H1 (cell line): ENCODE measurements around the gene KNCN. TPM values are rescaled to one million over a fixed set of nuclear protein-coding genes. Genes with fewer than 3 reads are reported as not detected.

Source experiments
- ASH2L ChIP-seq: fragments of 200-600, 300-600 bp; sonication (generic); IDR thresholded peaks from one replicate; pipeline ENCODE4 v1.7.1; 2017; ENCODE audit warnings: low read length
- CEBPB ChIP-seq: IDR thresholded peaks from 2 replicates; pipeline ENCODE4 v1.6.1; 2012; ENCODE audit warnings: low read depth, low read length
- CHD2 ChIP-seq: IDR thresholded peaks from 2 replicates; pipeline ENCODE4 v1.6.1; 2012; ENCODE audit warnings: low read length, improper control_type of control experiment
- JUND ChIP-seq: IDR thresholded peaks from 2 replicates; pipeline ENCODE4 v1.6.1; 2011; ENCODE audit warnings: mild to moderate bottlenecking, improper control_type of control experiment, low read length
- MAX ChIP-seq: IDR thresholded peaks from 2 replicates; pipeline ENCODE4 v1.6.1; 2012; ENCODE audit warnings: inconsistent platforms
- POLR2AphosphoS5 ChIP-seq: IDR thresholded peaks from 2 replicates; pipeline ENCODE4 v1.6.1; 2011; ENCODE audit warnings: low read depth, low read length
- SAP30 ChIP-seq: fragments of 300-600 bp; sonication (generic); IDR thresholded peaks from 2 replicates; pipeline ENCODE4 v1.7.1; 2012; ENCODE audit warnings: low read length, moderate library complexity, mild to moderate bottlenecking, inconsistent platforms; ENCODE audit not compliant: insufficient read depth, insufficient replicate concordance
- TAF7 ChIP-seq: optimal IDR thresholded peaks from 2 replicates; pipeline ENCODE3; 2011; ENCODE audit warnings: low read depth, mild to moderate bottlenecking, inconsistent platforms, low read length, moderate library complexity, borderline replicate concordance
- polyA plus RNA-seq, 7 experiments: library from polyadenylated mRNA; depleted of rRNA in 3 of 7; stranded (reverse) in 5 of 7; unstranded in 2 of 7; fragments of >200 nt in 5 of 7; fragments of 200-250 nt in 2 of 7; gene quantifications; 1 replicate in 5 of 7; 2 replicates in 1 of 7; 4 replicates in 1 of 7; pipeline versions ENCODE4 v1.2.1 to v1.2.3, GENCODE V29; 2011 to 2013; ENCODE audit warnings: missing spikeins in 2 of 7, mixed read lengths in 2 of 7
- total RNA-seq: library from RNA; stranded (reverse); fragmentation: NEBNext Ultra II Directional; extraction: Animal tissue kit (Norgen Biotek cat#: 25700); gene quantifications from 2 replicates; pipeline ENCODE4 v1.2.1, GENCODE V29; 2021

Gene KNCN
- total and polyA plus RNA-seq, 2 of the 8 experiments (the other 6 are each of a cell fraction or from before 2014, with no cell fraction given): not detected

DNA sequence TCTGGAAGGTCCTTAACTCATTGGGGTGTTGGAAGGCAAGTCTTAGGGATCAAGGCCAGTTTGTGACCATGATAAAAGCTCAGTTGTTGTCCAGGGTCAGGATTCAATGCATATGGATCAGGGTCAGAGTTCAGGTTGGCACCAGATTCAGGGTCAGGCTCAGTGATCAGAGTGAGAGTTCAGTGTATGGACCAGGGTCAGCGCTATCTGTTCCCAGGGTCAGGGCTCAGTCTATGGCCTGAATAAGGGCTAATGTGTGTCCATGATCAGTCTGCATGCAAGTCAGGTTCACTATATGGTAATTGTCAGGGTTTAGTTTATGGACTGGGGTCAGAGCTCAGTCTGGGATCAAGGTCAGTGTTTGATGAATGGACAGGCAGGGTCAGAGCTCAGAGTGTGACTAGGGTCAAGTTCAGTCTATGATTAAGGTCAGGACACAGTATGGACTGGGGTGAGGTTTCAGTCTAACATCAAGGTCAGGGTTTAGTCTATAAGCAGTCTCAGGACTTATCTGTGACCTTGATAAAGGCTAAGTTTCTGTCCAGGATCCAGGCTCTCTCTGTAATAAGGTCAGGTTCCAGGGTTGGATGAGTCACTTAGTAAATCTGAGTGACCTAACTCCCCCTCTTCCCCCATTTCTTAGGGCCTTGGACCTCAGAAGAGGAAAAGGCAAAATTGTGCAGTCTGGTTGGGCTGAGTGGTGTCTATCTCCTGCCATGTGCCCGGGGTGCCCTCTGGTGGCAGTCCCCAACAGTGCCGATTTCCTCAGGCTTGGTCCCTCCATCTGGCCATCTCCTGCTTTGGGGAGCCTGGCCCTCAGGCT is 23.8 kb downstream of the KNCN start (continued):
- TF ChIP-seq ASH2L: no peak
- peak; percentile 55; the same call in 1 of the 2 replicates for TF ChIP-seq JUND
- TF ChIP-seq CEBPB: no peak
- TF ChIP-seq CHD2: no peak
- TF ChIP-seq POLR2AphosphoS5: no peak
- TF ChIP-seq SAP30: no peak
- peak; percentile 78 for TF ChIP-seq MAX
- no peak for TF ChIP-seq TAF7
